HG03342 (cell line): ENCODE data around the gene TEX36.
"Not testable (repeated sequence)": the region's sequence is repeated elsewhere in the genome, so short reads cannot be mapped to it uniquely, and the experiment has no call there.

ENCODE experiments used
- ATAC-seq: cut with Tn5 transposase; IDR thresholded peaks from one replicate; pipeline ENCODE4 v1.9.1; 2021; ENCODE audit warnings: mild to moderate bottlenecking, moderate library complexity; ENCODE audit not compliant: unreplicated experiment

Gene TEX36

DNA sequence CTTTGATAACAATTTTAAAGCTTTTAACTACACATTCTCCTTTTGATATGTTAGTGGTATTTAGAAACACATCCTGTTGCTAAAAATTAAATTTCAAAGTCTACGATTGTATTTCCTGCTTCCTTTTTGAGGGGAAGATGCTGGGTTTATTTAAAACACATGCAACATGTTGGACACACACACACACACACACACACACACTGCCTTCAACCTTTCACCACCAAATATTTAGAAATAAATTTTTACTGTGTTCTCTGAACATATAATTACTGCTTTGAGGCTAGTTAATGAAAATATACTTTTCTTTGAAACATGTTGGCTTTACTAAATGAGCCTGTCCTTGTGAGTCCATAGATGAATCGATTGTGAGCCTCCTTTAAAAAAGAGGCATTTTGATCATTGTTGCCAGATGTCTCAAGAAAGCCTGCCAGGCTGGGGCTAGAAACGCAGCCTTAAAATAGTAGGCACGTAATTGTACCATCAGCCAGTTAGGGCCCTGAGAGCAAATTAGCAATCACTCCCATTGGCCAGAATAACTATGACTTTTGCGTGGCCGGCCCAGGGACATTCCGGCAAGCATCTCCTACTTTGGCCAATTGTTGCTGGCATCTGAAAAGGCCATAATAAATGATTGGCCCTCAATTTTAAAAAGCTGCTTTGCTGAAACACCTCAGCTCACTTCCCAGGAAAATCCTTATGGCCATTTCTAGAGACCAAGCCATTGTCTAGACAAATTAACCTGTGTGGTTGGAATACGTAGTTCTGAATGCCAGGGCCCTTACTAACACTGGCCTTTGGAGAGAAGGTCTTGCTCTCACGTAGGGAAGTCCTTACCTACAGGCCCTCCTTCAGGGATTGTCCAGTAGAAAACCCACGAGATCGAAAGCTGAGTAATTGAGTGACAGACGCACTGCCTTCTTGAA is 9.9 kb upstream of the TEX36 start:
- ATAC-seq, result no peak

DNA sequence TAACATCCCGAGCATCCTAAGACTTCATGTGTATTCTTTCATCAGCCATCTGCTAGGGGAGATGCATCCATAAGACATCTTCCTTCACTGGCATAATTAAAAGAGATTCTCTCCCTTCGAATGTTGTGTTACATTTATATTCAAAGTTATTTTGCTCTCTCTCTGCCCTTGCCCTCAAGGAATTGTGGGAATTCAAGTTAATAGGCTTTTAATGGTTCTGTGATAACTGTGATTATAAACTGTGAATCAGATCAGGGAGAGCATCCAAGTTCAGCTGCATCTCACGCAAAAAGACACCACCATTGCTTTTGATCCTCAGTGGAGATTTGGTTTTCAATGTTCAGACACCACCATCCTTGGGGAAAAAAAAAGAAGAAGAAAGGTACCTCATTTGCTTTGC is 9.2 kb upstream of the TEX36 start:
- no peak for ATAC-seq

DNA sequence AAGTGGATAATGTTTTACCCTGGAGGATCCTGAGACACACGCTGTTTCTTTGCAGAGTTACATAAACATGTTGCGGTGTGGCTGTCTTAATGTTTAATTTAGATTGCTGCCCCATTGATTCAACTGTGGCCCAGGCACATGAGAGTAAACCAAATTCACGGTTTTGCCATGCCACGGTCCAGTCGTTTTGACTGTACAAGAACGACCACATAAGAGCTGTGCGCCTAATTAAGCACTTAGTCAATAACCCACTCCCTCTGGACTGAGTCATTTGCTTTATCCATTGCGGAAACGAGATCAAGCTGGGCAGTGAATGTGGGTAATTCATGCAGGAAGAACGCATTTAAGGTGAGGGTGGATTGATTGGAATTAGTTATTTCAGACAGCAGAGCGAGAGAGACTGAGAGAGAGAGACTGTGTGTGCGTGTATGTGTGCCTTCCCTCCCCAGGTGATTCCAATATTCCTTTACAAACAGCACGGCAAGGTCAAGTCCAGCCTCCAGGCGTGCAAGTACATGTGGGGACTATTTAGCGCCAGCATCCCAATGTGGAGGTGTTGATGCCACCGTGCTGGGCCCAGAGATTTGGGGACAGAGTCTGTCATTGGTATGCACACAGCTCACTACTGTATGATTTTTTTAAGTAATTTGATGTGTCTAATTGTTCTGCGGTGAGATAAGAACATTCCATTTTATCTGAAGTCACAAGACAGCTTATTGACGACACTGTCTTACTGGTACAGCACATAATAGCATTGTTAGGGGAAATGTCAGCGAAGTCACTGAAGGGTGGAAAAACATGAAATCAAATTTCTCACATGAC is 8.4 kb upstream of the TEX36 start:
- ATAC-seq, result peak; percentile 62

DNA sequence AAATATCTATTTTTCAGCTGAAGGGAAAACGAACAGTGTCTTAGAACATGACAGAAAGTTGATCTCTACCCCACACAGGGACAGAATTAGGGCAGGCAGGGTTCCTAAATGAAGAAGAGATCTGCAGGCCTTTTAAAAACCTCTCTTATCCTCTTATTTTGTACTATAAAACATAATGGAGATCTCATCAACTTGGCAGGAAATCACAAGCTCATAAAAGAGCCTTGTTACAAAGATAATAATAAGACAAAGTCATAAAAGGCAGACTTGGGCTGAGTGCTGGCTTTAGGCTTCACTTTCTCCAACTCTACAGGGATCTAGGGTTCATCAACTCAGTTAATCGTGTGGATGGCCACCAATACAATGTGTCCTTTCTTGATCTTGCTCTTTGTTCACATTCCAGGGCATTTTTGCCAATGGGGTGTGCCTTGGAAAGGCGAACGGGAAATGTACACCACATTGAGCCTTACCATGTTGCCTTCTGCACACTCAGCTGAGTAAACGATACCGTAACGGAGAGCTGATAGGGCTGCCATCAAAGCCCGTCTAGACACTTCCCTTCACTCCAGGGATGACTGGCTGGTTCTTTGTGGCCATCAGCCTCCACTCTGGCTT is 7.1 kb upstream of the TEX36 start:
- no peak for ATAC-seq

DNA sequence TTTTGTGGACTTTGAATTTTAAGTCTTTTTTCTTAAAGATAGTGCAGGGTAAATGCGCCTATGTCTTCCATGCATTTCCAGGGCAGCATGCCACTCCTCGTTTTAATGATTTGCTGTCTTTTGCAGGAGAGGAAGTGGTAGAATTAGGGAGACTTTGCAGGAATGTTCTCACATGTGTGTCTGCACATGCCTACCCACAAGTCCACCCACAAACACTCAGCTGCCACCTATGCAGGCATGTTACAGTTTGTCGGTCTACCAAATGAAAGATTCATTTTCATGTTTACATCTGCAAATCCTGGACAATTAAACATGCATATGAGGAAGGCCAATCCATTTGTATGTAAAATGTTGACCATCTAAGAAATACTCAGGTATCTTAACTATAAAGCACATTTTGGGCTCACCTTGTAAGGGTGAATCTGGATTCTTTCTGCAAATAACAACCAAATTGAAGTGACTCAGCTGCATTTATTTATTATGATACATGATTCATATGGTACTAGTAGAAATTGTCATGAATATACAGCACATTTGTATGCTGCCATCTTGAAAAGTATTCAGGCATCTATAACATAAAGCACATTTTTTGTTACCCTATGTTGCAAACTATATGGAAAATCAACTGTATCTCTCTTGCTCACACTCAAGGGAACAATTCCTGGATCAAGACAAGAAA is 4.7 kb upstream of the TEX36 start:
- ATAC-seq, result no peak

DNA sequence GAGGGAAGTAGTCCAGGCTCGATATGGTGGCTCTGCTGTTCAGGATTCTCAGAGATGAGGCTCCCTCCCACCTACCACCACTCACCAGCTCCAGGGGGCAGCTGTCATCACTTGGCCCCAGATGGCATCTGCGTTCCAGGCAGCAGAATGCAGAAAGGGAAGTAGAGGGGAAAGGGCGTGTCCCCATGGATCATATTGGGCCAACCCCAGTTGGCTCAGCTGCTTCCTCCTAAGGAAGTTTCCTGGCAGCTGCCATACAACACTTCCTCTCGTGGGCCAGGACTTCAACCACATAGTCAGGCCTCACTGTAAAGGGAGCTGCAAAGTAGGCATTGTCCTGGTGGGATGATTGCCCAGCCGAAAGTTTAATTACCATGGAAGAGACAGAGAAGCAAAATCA is 1.6 kb upstream of the TEX36 start:
- no peak for ATAC-seq

DNA sequence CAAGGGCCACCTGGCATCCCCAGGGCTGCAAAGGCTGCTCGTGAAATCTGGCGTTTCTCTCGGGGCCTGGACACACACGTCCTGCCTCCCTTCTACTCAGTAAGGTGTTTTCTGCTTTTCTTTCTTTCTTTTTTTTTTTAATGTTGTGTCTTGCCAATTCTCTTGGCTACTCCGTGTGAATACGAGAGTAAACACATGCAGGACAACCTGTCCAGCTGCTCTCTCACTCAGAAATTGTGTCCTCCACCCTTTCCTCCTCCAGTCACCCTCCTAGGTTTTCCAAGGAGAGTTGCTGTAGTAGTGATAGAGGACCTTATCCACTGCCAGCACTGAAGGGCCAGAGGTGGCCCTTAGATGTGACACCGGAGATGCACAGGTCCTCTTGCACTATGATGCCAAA is 858 bp upstream of the TEX36 start:
- ATAC-seq, result no peak

DNA sequence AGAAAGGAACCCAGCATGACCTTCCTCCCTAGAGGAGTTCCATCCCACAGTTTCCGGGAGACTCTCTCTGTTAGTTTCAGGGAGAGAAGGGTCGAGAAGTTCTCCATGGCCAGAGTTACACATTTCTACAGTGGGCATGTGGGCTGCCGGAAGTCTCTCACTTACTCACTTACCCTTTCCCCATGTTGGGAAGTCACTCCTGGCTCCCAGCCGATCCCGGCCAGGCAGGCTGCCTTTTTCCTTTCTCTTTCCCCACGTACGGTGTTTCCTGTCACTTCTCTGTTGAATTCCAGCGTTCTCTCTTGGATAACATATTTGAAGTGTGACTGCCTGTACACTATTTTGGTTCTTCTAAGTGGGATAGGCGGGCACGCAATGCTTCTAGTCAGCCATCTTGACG is 3.5 kb downstream of the TEX36 start:
- ATAC-seq, result no peak

DNA sequence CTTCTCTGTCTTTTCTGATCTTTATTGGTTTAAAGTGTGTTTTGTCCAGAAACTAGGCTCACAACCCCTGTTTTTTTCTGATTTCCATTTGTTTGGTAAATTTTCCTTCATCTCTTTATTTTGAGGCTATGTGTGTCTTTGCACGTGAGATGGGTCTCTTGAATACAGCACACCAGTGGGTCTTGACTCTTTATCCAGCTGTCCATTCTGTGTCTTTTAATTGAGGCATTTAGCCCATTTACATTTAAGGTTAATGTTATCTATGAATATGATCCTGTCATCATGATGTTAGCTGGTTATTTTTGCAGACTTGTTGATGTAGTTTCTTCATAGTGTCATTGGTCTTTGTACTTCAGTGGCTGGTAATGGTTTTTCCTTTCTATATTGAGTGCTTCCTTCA is 10.1 kb downstream of the TEX36 start:
- no peak for ATAC-seq

DNA sequence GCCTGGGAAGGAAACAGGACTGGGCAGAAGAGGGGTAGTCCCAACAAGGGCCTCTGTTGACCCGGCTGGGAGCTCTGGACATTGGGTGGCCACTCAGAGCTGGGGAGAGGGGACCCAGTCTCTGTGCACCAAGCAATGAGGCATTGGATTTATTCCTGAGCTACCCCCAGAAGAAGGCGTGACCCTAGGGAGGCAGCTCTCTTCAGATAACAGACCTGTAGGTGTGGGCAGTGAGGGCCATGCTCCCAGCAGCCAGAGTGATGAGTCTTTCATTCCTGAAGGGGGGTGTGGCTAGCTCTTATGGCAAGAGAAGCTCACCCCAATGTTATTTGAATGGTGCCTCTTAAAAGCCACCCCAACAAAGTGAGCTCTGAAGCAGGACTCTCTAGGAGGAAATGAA is 20.4 kb downstream of the TEX36 start:
- ATAC-seq, result no peak

DNA sequence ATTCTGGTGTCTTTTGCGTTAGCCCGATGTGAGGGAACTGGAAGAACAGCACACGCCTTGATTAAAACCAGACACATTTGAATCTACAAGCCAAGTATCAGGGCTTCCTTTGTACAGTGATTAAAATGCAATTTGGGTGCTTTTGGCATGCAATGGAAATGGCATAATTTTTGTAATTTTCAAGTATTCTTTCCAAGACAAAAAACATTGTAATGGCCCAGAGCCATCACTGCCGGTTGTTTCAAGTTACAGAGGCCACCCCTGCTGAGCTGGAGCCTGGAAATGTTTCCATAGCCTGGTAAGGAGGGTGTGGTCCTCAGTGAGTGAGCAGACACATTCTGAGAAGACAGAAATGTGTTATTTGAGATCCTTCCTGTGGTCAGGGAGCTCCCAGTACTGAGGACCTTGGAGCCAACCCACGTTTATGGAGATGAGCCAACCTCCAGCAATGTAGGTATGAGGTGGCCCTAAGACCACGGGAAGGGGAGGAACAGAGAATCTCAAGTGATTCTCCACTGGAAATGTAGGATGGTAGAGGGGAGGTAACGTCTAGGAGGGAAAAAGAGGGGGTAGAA is 20.9 kb downstream of the TEX36 start:
- no peak for ATAC-seq

DNA sequence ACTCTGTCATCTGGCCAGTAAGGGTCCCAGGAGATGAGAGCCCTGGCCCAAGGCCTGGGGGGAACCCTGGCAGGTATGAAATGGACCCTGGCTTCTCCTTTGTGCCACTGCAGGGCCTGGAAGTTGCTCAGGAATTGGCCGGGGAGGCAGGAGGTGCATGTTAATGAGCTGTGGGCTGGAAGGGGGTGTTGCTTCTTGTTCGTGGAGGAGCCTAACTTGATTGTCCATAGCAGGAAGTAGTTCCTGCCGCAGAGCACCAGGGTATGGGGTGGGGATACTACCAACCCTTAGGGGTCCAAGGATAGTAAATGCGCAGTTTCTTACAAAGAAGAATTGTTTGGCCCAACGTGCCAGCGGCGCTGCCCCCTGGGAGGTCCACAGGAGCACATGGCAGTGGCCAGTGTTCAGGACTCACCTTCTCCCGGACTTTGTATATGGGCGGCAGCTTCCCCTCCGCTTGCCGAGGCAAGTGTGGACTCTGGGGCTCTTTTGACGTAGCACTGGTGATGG is 21.5 kb downstream of the TEX36 start:
- ATAC-seq, result no peak

DNA sequence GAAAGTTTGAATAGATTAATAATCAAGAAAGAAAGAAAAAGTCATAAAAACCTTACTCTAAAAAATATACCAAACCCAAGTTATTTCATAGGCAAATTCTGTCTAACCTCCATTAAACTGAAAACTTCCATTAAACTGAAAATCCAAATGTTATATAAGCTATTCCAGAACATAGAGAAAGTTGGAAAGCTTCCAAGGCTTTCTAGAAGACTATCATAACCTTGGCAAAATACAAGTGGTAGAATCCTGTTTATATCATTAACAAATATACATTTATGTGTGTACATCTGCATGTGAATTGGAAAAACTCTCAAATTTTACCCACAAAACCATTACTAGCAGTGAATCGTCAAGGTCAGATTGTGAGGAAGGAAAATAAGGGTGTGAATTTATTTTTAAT is 23.9 kb downstream of the TEX36 start:
- ATAC-seq, result no peak

DNA sequence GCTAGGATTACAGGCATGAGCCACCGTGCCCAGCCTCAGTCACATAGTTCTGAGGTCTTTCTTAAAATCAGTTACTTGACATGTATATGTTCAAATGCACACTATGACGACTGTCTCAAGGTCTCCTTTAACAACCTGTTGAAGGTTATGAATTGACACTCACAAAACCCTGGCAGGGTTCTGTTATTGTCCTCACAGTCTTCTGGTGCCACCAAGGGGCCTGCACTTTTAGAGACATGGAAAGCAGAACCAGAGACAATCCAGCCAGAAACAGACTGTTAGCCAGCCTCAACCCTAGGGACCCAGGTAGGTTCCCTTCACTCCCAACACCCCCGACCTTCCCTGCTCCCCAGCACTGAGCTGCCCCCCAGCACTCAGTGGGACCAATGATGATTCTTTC is 26.4 kb downstream of the TEX36 start:
- no peak for ATAC-seq

DNA sequence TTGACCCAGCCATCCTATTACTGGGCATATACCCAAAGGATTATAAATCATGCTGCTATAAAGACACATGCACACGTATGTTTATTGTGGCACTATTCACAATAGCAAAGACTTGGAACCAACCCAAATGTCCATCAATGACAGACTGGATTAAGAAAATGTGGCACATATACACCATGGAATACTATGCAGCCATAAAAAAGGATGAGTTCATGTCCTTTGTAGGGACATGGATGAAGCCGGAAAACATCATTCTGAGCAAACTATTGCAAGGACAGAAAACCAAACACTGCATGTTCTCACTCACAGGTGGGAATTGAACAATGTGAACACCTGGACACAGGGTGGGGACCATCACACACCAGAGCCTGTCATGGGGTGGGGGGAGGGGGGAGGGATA is 29.9 kb downstream of the TEX36 start:
- not testable (repeated sequence) for ATAC-seq

DNA sequence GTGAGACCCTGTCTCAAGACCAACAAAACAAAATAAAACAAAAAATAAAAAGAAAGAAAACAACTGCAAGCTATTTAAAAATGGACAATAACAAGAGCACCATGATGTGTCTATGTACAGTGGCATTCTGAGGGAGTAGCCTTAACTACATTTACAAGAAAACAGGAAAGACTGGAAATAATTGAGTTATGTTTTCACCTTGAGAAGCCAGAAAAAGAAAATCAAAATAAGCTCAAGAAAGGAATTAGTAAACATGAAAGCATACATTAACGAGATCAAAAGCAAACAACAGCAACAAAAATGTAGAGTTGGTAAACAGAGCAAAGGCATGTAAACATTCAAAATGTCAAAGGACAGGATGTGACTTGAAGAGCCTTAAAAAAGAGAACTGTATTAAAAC is 36.7 kb downstream of the TEX36 start:
- no peak for ATAC-seq

DNA sequence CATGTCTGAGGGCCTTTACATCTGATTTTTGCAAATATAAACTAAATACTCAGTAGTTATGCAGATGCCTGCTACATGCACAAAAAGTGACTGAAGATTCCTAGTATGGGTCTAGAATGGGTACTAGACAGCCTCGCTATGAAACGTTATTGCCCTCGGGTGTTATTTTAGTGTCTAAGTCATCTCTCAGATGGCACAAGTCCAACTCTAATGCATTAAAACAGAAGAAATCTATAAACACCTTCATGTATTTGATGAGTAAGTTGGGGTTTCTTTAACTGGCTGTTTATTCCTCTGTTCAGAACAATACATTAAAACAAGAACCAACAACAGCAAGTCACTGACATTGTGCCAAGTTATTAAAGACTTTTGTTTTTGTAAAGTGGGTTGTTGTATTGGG is 41.6 kb downstream of the TEX36 start:
- no peak for ATAC-seq

DNA sequence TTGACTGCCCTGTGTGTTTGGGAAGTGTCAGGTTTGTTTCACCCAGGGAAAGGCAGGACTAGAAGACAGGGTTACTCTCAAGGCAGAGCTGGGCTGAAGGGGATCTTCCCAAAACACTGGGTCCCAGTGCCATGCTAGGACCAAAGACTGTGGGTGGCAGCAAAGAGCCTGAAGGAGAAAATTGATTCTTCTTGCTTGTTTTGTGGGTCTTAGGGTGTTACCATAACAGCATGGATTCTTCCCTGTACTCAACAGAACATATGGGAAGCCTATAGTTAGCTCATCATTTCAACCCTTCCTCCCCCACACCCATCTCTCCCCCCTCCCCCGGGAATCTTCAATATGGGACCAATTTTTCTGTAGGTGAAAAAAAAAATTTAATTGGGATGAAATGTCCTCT is 42.3 kb downstream of the TEX36 start:
- ATAC-seq, result no peak

DNA sequence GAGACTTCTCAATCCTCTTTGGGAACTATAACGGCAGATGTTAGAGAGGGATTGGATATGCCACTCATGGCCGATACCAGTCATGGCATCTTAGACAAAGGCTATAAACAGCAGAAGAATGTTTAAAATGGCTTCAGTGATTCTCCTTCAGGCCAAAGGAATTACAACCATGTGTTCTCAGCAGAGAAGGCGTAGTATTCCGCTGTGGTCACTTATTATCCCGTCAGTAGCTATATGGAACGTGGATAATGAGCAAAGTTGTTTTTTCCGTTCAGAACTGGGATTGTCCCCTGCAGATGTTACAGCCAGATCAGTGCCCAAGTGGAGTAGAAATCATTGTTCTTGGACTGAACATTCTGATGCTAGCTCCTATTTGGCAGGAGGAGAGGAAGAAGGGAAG is 43.1 kb downstream of the TEX36 start:
- no peak for ATAC-seq

DNA sequence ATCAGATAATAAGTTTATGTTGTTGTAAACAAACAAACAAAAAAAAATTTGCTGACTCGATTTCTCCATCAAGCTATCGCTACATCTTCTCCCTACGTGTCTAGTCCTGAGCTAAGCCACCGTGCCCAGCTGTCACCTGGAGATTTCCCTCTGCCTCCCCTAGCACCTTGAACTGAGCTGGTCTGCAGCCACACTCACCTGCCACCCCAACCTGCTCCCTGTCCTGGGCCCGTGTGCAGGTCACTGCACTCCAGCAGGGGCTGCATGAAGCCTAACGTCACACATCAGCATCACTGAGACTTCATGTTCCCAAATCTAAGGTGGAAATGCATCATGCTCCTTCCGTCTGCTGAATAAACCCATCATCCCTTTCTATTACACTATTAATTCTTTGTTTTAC is 44.4 kb downstream of the TEX36 start:
- ATAC-seq, result no peak

DNA sequence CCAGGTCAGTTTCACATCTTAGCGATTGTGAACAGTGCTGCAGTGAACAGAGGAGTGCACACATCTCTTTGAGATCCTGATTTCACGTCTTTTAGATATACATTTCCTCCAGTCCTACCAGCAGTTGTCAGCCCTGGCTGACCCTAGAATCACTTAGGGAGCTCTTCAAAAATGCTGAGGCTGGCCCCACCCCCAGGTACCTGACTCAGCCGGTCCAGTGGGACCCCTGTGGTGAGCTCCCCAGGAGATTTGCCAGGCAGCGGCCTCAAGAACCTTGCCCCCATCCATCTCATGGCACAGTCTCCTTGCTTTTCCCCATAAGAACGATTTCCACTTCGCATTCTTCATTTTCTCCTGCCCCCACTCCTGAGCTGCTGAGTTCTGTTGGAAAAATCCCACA is 45.5 kb downstream of the TEX36 start:
- no peak for ATAC-seq
